ENCODE results near the gene FZD2.

DNA sequence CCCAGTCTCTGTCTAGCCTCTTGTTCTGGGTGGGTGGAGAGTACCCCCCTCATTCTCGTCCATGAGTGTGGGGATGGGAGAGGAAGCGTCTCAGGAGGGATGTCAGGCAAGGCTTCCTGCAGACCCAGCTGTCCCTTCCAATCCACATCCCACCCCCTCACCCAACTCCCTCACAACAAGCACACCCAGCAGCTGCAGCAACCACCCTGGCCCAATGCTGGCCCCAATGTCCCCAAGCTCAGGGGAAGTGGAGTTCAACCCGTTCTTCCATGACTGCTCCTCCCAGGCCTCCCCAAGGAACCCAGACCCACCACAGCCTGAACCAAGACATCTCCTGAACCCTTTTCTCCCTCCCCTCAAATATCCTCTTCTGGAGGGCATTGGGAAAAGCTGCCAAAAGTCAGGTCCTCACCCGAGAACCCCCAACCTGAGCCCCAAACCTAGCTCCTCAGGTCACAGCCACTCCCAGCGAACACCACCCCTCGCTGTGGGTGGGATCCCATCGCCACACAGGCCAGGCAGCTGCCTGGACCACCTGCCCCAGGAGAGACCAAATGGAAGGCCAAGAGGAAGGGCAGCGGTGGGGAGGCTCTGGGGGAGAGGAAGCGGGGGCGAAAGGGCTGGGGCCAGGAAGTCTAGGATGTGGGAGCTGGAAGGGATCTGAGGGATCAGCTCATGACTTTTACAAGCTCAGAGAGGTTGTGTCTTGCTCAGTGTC lies 47.6 kb downstream of the FZD2 start:
- TF ChIP-seq YY1 (IDR thresholded peaks at IDR 0.05): no peak
- TF ChIP-seq, protein P1, sequence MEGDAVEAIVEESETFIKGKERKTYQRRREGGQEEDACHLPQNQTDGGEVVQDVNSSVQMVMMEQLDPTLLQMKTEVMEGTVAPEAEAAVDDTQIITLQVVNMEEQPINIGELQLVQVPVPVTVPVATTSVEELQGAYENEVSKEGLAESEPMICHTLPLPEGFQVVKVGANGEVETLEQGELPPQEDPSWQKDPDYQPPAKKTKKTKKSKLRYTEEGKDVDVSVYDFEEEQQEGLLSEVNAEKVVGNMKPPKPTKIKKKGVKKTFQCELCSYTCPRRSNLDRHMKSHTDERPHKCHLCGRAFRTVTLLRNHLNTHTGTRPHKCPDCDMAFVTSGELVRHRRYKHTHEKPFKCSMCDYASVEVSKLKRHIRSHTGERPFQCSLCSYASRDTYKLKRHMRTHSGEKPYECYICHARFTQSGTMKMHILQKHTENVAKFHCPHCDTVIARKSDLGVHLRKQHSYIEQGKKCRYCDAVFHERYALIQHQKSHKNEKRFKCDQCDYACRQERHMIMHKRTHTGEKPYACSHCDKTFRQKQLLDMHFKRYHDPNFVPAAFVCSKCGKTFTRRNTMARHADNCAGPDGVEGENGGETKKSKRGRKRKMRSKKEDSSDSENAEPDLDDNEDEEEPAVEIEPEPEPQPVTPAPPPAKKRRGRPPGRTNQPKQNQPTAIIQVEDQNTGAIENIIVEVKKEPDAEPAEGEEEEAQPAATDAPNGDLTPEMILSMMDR (IDR thresholded peaks at IDR 0.05; ENCODE audit: low read depth, low read length, missing input control): no peak
